NCI-H2196 treated with DMSO at 0.1 percent for 48 hours (cell line): ENCODE data around the gene VILL.
"Not testable (repeated sequence)": the region's sequence is repeated elsewhere in the genome, so short reads cannot be mapped to it uniquely, and the experiment has no call there.

Experiments used
- DNase-seq: peaks from one replicate; lab custom pipeline; 2025; ENCODE audit not compliant: unreplicated experiment; lab: John Stamatoyannopoulos, UW

The VILL gene

GRCh38 chr3:37963016-37963415 lies 27.6 kb upstream of the VILL start:
- DNase-seq, result no peak

DNA sequence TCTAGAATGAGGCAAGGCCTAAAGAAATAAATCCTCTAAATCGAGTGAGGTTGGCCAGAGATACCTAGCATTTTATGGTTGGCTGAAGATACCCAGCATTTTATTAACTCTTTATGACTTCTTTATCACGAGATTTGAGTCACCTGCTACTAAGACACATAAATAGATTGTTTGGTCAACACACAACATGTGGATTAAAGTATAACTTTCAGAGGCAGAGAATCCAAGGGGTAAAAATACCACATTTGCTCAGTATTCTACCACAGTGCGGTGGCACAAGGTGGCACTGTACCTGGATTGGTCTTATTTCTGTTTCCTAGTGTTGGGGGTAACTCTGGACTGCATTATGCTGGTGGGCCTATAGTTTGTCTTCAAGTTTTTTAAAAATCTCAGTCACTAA lies 27.0 kb upstream of the VILL start:
- DNase-seq, result no peak

GRCh38 chr3:37964146-37964545 lies 26.4 kb upstream of the VILL start:
- DNase-seq, result no peak

- no peak for DNase-seq
Measured at GRCh38 chr3:37964716-37965115, 25.9 kb upstream of the VILL start.

DNA sequence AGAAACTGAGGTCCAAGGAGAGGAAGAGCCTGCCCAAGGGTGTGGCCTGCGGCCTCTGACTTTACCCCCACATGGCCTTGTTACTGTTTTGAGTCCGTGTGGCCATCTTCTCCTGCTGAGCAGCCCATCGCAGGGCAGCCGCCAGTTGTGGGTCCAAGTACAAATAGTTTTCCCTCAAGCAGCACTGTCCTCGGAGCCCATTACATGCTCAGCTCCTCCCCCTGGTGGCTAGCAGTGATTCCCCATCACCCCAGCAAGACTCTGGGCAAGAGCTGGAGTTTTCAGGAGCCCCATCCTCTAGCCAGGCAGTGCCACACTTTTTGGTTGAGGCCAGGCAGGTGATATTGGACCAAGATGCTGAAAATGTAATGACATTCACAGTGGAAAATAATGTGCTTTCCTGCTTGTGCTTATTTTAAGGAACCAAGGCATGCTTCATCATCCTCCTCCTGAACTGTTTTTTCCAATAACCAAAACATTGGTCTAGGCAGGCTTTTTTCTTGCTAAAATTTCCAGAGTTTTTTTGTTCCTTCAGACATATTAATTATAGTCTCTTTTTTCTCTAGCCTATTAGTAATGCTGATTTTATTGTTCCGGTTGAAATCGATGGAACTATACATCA lies 23.2 kb upstream of the VILL start:
- no peak for DNase-seq

- DNase-seq, result no peak
Measured at GRCh38 chr3:37968199-37968598, 22.4 kb upstream of the VILL start.

- DNase-seq, result no peak
Measured at GRCh38 chr3:37968813-37969595, 21.6 kb upstream of the VILL start.

GRCh38 chr3:37969596-37970100 lies 20.9 kb upstream of the VILL start:
- DNase-seq, result no peak

DNA sequence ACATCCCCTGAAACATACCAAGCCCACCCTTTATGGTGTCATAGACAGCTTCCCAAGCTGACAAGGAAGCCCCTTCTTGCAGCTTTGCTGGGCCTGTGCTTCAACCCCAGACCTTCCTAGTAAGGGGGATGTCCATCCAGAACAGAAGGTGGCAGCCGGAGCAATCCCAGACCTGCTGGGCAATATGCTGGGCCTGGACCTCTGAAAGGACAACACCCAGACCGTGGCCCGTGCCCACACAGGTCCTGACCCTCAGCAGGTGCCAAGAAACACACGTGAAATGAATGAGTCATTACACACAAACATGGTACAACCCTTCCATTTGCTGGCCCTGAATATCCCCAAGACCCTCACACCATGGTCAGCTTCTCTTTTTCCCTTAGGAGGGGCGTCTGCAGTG lies 19.8 kb upstream of the VILL start:
- DNase-seq, result no peak

- DNase-seq, result no peak
Measured at GRCh38 chr3:37971467-37971866, 19.1 kb upstream of the VILL start.

DNA sequence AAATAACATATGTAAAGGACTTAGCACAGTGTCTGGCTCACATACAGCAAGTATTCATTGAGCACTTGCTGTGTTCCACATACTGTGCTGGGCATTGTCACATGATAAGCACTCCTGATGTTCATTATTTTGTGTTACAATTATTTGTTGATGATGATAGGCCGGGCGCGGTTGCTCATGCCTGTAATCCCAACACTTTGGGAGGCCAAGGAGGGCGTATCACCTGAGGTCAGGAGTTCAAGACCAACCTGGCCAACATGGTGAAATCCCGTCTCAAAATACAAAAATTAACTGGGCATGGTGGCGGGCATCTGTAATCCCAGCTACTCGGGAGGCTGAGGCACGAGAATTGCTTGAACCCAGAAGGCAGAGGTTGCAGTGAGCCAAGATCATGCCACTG lies 18.5 kb upstream of the VILL start:
- not testable (repeated sequence) for DNase-seq

- no peak for DNase-seq
Measured at GRCh38 chr3:37973246-37974054, 17.1 kb upstream of the VILL start.

GRCh38 chr3:37974121-37975083 lies 16.2 kb upstream of the VILL start:
- DNase-seq, result no peak

DNA sequence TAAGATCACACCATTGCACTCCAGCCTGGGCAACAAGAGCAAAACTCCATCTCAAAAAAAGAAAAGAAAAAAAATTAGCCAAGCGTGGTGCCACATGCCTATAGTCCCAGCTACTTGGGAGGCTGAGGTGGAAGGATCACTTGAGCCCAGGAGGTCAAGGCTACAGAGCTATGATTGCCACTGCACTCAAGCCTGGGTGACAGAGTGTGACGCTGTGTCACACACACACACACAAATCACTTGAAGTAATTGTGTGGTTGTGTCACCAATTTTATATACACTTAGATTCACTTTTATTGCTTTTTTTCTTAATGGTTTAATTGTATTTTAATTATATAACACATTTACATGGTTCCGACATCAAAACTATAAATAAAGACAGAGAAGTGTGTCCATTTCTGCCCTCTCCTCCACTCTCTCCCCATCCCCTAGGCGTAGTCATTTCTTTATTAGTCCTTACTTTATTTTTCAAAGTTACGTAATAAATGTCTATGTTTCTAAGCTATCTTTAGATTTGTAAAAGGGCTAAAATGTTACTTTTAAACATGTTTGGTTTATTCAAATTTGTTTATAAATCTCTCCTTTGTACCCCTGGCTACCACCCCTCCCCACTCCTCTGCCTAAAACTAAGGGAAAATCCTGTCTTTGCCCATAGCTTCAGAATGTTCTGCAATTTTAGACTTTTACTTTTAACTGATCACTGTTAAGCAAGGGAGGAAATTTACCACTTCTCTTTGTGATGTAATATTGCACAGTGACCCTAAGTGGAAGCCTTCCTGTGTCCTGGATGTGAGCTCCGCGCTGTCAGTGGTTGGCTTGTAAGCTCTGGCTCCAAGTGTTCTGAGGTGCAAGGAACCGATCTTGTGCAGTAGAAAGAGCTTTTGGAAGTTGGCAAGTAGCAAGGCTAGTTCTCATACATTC lies 10.8 kb upstream of the VILL start:
- no peak for DNase-seq

DNA sequence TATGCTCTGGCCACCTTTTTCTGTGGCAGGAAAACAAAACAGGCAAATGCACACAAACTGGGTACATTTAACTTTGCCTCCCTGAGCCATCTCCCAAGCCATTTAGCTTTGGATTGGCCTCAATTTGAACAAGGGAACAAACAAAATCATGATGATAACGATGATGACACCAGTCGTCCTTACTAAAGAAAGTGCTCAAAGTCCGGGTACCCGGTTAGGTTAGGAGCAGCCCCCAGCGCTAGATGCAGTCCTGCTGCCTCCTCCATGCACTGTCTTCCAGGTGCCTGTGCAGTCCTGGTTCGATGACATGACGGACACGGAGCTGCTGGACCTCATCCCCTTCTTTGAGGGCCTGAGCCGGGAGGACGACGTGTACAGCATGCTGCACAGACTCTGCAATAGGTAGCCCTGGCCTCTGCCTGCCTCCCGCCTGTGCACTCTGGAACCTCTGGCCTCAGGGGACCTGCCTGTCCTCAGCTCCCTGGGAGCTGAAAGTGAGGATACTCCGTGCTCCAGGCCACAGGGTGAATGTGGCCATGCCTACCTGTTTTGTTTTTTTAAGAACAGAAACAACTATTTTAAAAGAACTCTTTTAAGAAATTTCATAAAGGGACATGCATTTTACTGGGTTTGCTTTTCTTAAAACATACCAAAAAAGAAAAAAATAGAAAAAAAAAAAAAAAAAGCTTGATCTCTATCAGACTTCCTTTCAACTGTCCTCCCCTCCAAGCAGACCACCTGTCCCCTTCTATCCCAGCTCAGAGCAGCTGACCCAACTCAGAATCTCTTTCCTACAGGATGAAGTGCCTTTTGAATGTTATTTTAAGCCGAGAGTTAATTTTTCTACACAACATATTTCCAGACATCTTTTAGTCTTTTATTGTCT lies 9.9 kb upstream of the VILL start:
- no peak for DNase-seq

- DNase-seq, result no peak
Measured at GRCh38 chr3:37981348-37981664, 9.3 kb upstream of the VILL start.

DNA sequence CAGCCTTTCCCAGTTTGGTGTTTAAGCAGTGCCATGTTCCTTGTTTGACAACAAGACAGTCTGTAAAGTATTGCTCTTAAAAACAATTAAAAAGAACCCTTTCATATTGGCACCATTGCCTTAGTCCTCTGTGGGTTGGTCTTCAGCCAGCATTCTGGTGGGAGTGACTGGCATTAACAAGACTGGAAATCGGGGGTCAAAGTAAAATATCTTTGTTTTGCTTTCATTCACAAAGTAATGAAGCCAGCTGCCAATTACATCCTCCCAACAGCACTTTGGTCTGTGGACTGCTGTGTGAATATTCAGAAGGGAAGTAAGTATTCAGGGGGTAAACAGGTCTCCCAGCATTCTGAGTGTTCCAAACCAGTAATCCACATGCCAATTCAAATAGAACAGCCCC lies 8.3 kb upstream of the VILL start:
- no peak for DNase-seq

GRCh38 chr3:37984051-37984450 lies 6.5 kb upstream of the VILL start:
- no peak for DNase-seq

DNA sequence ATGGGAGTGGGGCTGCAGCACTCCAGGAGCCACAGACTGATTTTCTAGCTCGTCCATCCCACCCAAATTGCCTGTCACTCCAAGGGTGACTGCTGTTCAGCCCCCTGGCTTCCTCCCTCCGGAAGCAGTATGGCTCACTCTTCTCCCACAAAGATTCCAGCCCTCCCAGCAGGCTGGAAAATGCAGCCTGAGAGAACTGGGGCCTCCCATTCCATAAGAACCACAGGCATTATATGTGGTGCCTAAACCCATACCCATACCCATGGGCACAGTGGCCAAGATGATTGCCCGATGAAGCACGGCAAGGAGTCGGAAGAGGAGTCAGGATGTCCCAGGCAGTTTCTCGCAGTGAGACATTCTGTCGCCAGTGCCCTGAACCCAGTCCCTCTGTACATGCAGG lies 6.0 kb upstream of the VILL start:
- no peak for DNase-seq
